Loucy (cell line): Measurements from ENCODE around the gene RUNX1.

Source experiments
- H2AFZ ChIP-seq: fragments of 200-600 bp; sonication (generic); 2 replicates; pipeline ENCODE4 v1.6.0; 2016; ENCODE audit warnings: antibody characterized with exemption, mild to moderate bottlenecking, low read length, moderate library complexity
- H3F3A ChIP-seq: fragments of 200-600 bp; 2 replicates; pipeline ENCODE4 v1.6.0; 2016; ENCODE audit warnings: antibody characterized with exemption, low read depth, mild to moderate bottlenecking
- H3K27me3 ChIP-seq: fragments of 200-600 bp; sonication (generic); 2 replicates; pipeline ENCODE4 v1.6.1; 2014; ENCODE audit warnings: low read length, mild to moderate bottlenecking; ENCODE audit not compliant: insufficient read depth, poor library complexity, severe bottlenecking
- H3K36me3 ChIP-seq: fragments of 200-600 bp; sonication (generic); 2 replicates; pipeline ENCODE4 v1.6.1; 2016; ENCODE audit warnings: low read length; ENCODE audit not compliant: insufficient read depth
- H3K4me1 ChIP-seq: fragments of 200-600 bp; sonication (generic); 2 replicates; pipeline ENCODE4 v1.5.1; 2014; ENCODE audit warnings: low read length, mild to moderate bottlenecking; ENCODE audit not compliant: insufficient read depth, poor library complexity, severe bottlenecking
- H3K4me2 ChIP-seq: fragments of 200-600 bp; sonication (generic); 2 replicates; pipeline ENCODE4 v1.6.0; 2014; ENCODE audit warnings: antibody characterized with exemption, low read length, low read depth, mild to moderate bottlenecking; ENCODE audit not compliant: poor library complexity, severe bottlenecking
- H3K4me3 ChIP-seq: fragments of 200-600 bp; sonication (generic); 2 replicates; pipeline ENCODE4 v1.5.1; 2014; ENCODE audit warnings: low read length, mild to moderate bottlenecking, mixed read lengths; ENCODE audit not compliant: poor library complexity, severe bottlenecking
- H3K79me2 ChIP-seq: fragments of 200-600 bp; sonication (generic); 2 replicates; pipeline ENCODE4 v1.6.1; 2014; ENCODE audit warnings: low read length; ENCODE audit not compliant: insufficient read depth
- H3K9ac ChIP-seq: fragments of 200-600 bp; sonication (generic); 2 replicates; pipeline ENCODE4 v1.6.0; 2014; ENCODE audit warnings: mild to moderate bottlenecking, low read depth, low read length, moderate library complexity; ENCODE audit not compliant: poor library complexity, severe bottlenecking
- H3K9me2 ChIP-seq: fragments of 200-600 bp; sonication (generic); replicated peaks from 2 replicates; pipeline ENCODE4 v1.6.1; 2016; ENCODE audit warnings: low read depth, low read length, mixed read lengths
- H3K9me3 ChIP-seq: fragments of 200-600 bp; sonication (generic); 2 replicates; pipeline ENCODE4 v1.6.1; 2014; ENCODE audit warnings: mild to moderate bottlenecking, antibody characterized with exemption, low read length, low read depth; ENCODE audit not compliant: insufficient read depth
- H4K20me1 ChIP-seq: fragments of 200-600 bp; sonication (generic); 2 replicates; pipeline ENCODE4 v1.6.0; 2014; ENCODE audit warnings: antibody characterized with exemption, low read length, mild to moderate bottlenecking; ENCODE audit not compliant: insufficient read depth, poor library complexity, severe bottlenecking
- CTCF ChIP-seq: fragments of 200-600 bp; sonication (generic); conservative IDR thresholded peaks from 2 replicates; pipeline ENCODE4 v1.5.1; 2014; ENCODE audit warnings: mild to moderate bottlenecking, antibody characterized with exemption, low read length
- EZH2phosphoT487 ChIP-seq: fragments of 200-600 bp; IDR thresholded peaks from 2 replicates; pipeline ENCODE4 v1.6.1; 2018; ENCODE audit warnings: antibody characterized with exemption, mild to moderate bottlenecking, moderate library complexity, borderline replicate concordance

The RUNX1 gene

GRCh38 chr21:35024071-35024420 lies 25.1 kb downstream of the RUNX1 start:
- Histone ChIP-seq H3K79me2 (peaks cover 87% of the 10 kb centered on the region), H3K36me3 (peaks cover 49% of the 10 kb centered on the region; the same call in 1 of the 2 replicates), H3K4me1 (peaks cover 87% of the 10 kb centered on the region), H2AFZ (no peak overlapping the region), H3K9me3 (no peaks in the 10 kb centered on the region), H3K9me2 (no peaks in the 10 kb centered on the region), H4K20me1 (peaks cover 20% of the 10 kb centered on the region), H3K4me3 (no peak overlapping the region), H3K4me2 (peak overlapping the region; percentile 95), H3F3A (peaks cover 30% of the 10 kb centered on the region), H3K27me3 (no peaks in the 10 kb centered on the region), H3K9ac (peak overlapping the region; percentile 96)
- no peak for TF ChIP-seq EZH2phosphoT487
- no peak for TF ChIP-seq CTCF

- H3K9ac ChIP-seq = no peak overlapping the region
- peaks cover 23% of the 10 kb centered on the region for H4K20me1 ChIP-seq
- peaks cover 28% of the 10 kb centered on the region for H3F3A ChIP-seq
- H3K9me3 ChIP-seq = no peaks in the 10 kb centered on the region
- H3K27me3 ChIP-seq = no peaks in the 10 kb centered on the region
- H3K36me3 ChIP-seq = peaks cover 53% of the 10 kb centered on the region; the same call in 1 of the 2 replicates
- H3K79me2 ChIP-seq = peaks cover 87% of the 10 kb centered on the region
- no peak overlapping the region for H3K4me2 ChIP-seq
- H3K9me2 ChIP-seq = no peaks in the 10 kb centered on the region
- no peak overlapping the region for H2AFZ ChIP-seq
- no peak overlapping the region for H3K4me3 ChIP-seq
- H3K4me1 ChIP-seq = peaks cover 87% of the 10 kb centered on the region
- TF ChIP-seq CTCF (no peak), EZH2phosphoT487 (no peak)
Observed at GRCh38 chr21:35023396-35024070, 25.6 kb downstream of the RUNX1 start.

GRCh38 chr21:35021546-35021945 lies 27.6 kb downstream of the RUNX1 start:
- no peak overlapping the region for H3K4me2 ChIP-seq
- H3K79me2 ChIP-seq = peaks cover 96% of the 10 kb centered on the region
- no peaks in the 10 kb centered on the region for H3K27me3 ChIP-seq
- H3K9me2 ChIP-seq = no peaks in the 10 kb centered on the region
- peaks cover 33% of the 10 kb centered on the region for H4K20me1 ChIP-seq
- peaks cover 57% of the 10 kb centered on the region; the same call in 1 of the 2 replicates for H3K36me3 ChIP-seq
- peaks cover 12% of the 10 kb centered on the region for H3F3A ChIP-seq
- no peak for TF ChIP-seq CTCF
- TF ChIP-seq EZH2phosphoT487 = no peak
- no peak overlapping the region for H3K4me3 ChIP-seq
- peaks cover 86% of the 10 kb centered on the region for H3K4me1 ChIP-seq
- H3K9me3 ChIP-seq = no peaks in the 10 kb centered on the region
- H2AFZ ChIP-seq = no peak overlapping the region
- peak overlapping the region; percentile 19 for H3K9ac ChIP-seq
